Panc1 (cell line): ENCODE measurements around the gene CTNNAL1. TPM values are rescaled to one million over a fixed set of nuclear protein-coding genes. Genes with fewer than 3 reads are reported as not detected.

Experiments used
- ATAC-seq: fragments of 200-7000 bp; cut with Tn5 transposase; 2 replicates; pipeline ENCODE4 v1.9.1; 2020; ENCODE audit warnings: mild to moderate bottlenecking, moderate library complexity
- BruUV-seq: library from RNA; stranded (reverse); fragments of 400-500 nt; replicated peaks from 2 replicates; lab custom pipeline; 2021; lab: Mats Ljungman, UMichigan
- CTCF ChIA-PET: fragments of 300-600 bp; sonication (Branson Sonifier 250); formaldehyde crosslinking; loops from one replicate; lab custom pipeline; 2022; ENCODE audit warnings: antibody characterized with exemption; lab: Charles Lee
- POLR2A ChIA-PET: fragments of 300-600 bp; sonication (Branson Sonifier 250); formaldehyde crosslinking; loops from one replicate; lab custom pipeline; 2022; ENCODE audit warnings: antibody characterized with exemption; lab: Charles Lee
- DNase-seq: peaks from one replicate; pipeline ENCODE4 v3.0.0-alpha.2; 2010; ENCODE audit warnings: low read depth, low spot score
- H3K27ac ChIP-seq: 2 replicates; pipeline ENCODE4 v1.5.1; 2011; ENCODE audit warnings: mild to moderate bottlenecking, low read length, inconsistent platforms
- H3K27me3 ChIP-seq: fragments of 200-500 bp; sonication (Bioruptor generic); 2 replicates; pipeline ENCODE4 v1.6.0; 2014; ENCODE audit warnings: low read length, inconsistent platforms; ENCODE audit not compliant: control insufficient read depth, insufficient read depth
- H3K36me3 ChIP-seq: fragments of 200-500 bp; sonication (Bioruptor generic); 2 replicates; pipeline ENCODE4 v1.5.1; 2014; ENCODE audit warnings: inconsistent platforms, mild to moderate bottlenecking, low read length, moderate library complexity; ENCODE audit not compliant: control insufficient read depth, insufficient read depth
- H3K4me1 ChIP-seq: 2 replicates; pipeline ENCODE4 v1.5.1; 2011; ENCODE audit warnings: inconsistent platforms, mild to moderate bottlenecking, low read length, moderate library complexity; ENCODE audit not compliant: control insufficient read depth, insufficient read depth
- H3K4me3 ChIP-seq, 2 experiments: 2 replicates each; pipeline ENCODE4 v1.5.1; 2011 to 2012; ENCODE audit warnings: low read depth in 2 of 2, low read length in 2 of 2, mild to moderate bottlenecking in 2 of 2, inconsistent platforms in 1 of 2, moderate library complexity in 1 of 2
- H3K9me3 ChIP-seq: fragments of 200-500 bp; sonication (Bioruptor generic); 2 replicates; pipeline ENCODE4 v1.5.1; 2014; ENCODE audit warnings: low read depth, mild to moderate bottlenecking, inconsistent platforms, low read length, moderate library complexity; ENCODE audit not compliant: control insufficient read depth, insufficient read depth
- CTCF ChIP-seq: fragments of 450-650 bp; IDR thresholded peaks from 2 replicates; pipeline ENCODE4 v1.5.1; 2017; ENCODE audit warnings: mild to moderate bottlenecking
- POLR2AphosphoS5 ChIP-seq: IDR thresholded peaks from 2 replicates; pipeline ENCODE4 v1.6.1; 2012; ENCODE audit warnings: mild to moderate bottlenecking, low read depth, low read length, moderate library complexity
- REST ChIP-seq, 2 experiments: IDR thresholded peaks; 2 replicates each; pipeline ENCODE4 v1.6.1; 2011 to 2012; ENCODE audit warnings: low read depth in 2 of 2, control low read depth in 1 of 2, low read length in 1 of 2, mild to moderate bottlenecking in 1 of 2, moderate library complexity in 1 of 2; ENCODE audit not compliant: insufficient read depth in 1 of 2
- SIN3A ChIP-seq: IDR thresholded peaks from 2 replicates; pipeline ENCODE4 v1.6.1; 2012; ENCODE audit warnings: low read depth, mild to moderate bottlenecking, low read length, moderate library complexity, borderline replicate concordance; ENCODE audit not compliant: insufficient read depth
- TCF7L2 ChIP-seq: IDR thresholded peaks from 2 replicates; pipeline ENCODE4 v1.6.1; 2011; ENCODE audit warnings: mild to moderate bottlenecking, low read depth, low read length, inconsistent platforms
- in situ Hi-C: cut with HindIII; loops from 2 replicates; pipeline ENCODE4 v1.10.0; 2016; ENCODE audit warnings: low sequenced_read_pairs, low pct_unique_long_range_greater_than_20kb
- intact Hi-C: fragments of 100-400 bp; cut with micrococcal nuclease; formaldehyde crosslinking; loops from one replicate; pipeline ENCODE4 v1.10.0; 2022; ENCODE audit not compliant: unreplicated experiment
- total RNA-seq: library from RNA; stranded (reverse); gene quantifications from one replicate; pipeline ENCODE4 v1.2.1, GENCODE V29; 2021; ENCODE audit not compliant: unreplicated experiment

CTNNAL1 gene
- total RNA-seq, 1 experiment from 2014 or later: 79.8 TPM

- POLR2A ChIA-PET: no interaction called here
- Histone ChIP-seq H3K9me3 (no peaks in the 10 kb centered on the region), H3K4me1 (no peaks in the 10 kb centered on the region), H3K4me3 (no peak overlapping the region), H3K36me3 (peaks cover 3% of the 10 kb centered on the region; the same call in 1 of the 2 replicates), H3K27me3 (no peaks in the 10 kb centered on the region), H3K27ac (no peak overlapping the region)
- CTCF ChIA-PET: no interaction called here
- no peak for DNase-seq
- in situ Hi-C loops (no loop called here), intact Hi-C loops (no loop called here)
- BruUV-seq: no TSS peak
- no peak for TF ChIP-seq REST (IDR thresholded peaks at IDR 0.05; ENCODE audit: insufficient read depth in 1 of 2, low read depth in 2 of 2, low read length in 1 of 2)
- no peak for TF ChIP-seq CTCF
- TF ChIP-seq POLR2AphosphoS5: no peak
- TF ChIP-seq TCF7L2: no peak
- TF ChIP-seq SIN3A: no peak
- no peak for ATAC-seq
Measured at GRCh38 chr9:108983885-108984284, 29.4 kb downstream of the CTNNAL1 start.

- in situ Hi-C loops (no loop called here), intact Hi-C loops (no loop called here)
- TF ChIP-seq TCF7L2: no peak
- TF ChIP-seq CTCF: no peak
- no peak for TF ChIP-seq POLR2AphosphoS5
- no peak for TF ChIP-seq REST (IDR thresholded peaks at IDR 0.05; ENCODE audit: insufficient read depth in 1 of 2, low read depth in 2 of 2, low read length in 1 of 2)
- no peak for TF ChIP-seq SIN3A
- Histone ChIP-seq H3K4me1 (no peaks in the 10 kb centered on the region), H3K27me3 (no peaks in the 10 kb centered on the region), H3K9me3 (no peaks in the 10 kb centered on the region), H3K4me3 (no peak overlapping the region), H3K36me3 (peaks cover 9% of the 10 kb centered on the region; the same call in 1 of the 2 replicates), H3K27ac (no peak overlapping the region)
- BruUV-seq: no TSS peak
- ATAC-seq: no peak
- DNase-seq: no peak
- ChIA-PET POLR2A (no interaction called here), CTCF (no interaction called here)
Measured at GRCh38 chr9:108980893-108981292, 32.4 kb downstream of the CTNNAL1 start.
